ENCODE data around the gene GRK5. TPM values are rescaled to one million over a fixed set of nuclear protein-coding genes. Genes with fewer than 3 reads are reported as not detected.

The GRK5 gene
- total and polyA plus RNA-seq, 9 of the 15 experiments (the other 6 are each of a cell fraction or from before 2014, with no cell fraction given) = 0.46 to 0.83 (median 0.67) TPM; not detected in 2

DNA sequence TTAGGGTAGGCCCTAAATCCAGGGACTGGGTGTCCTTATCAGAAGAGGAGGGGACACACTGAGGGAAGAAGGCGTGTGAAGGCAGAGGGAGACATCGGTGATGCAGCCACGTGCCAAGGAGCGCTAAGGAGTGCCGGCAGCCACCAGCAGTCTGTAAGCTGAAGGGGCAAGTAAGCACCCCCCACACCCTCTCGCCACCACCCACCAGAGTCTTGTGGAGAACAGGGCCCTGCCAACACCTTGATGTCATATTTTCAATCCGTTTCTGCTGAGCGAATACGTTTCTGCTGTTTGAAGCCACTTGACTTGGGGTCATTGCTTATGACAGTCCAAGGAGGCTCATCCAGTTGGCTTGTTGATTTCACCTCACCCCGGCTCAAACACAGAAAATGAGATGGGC, 297.3 kb downstream of the GRK5 start:
- 97% methylated on average over 9 of the region's 10 CpGs for WGBS (ENCODE audit: insufficient coverage, low coverage, missing lambda C conversion rate)
- DNase-seq (ENCODE audit: extremely low read depth in 1 of 4, low spot score in 3 of 4) (no peak), FAIRE-seq (no peak), ATAC-seq (no peak)
- Histone ChIP-seq H3K36me3 (ENCODE audit: control insufficient read depth, insufficient read depth, low read length) (peaks cover 33% of the 10 kb centered on the region; the same call in 2 of the 3 replicates), H3K4me1 (replicated peaks in 1 of 2; ENCODE audit: control insufficient read depth in 2 of 2, insufficient read depth in 2 of 2, low read length in 2 of 2) (no peaks in the 10 kb centered on the region; a peak in 1 of 5 replicates), H3K4me3 (no peak overlapping the region), H3K4me2 (ENCODE audit: insufficient read depth, low read length) (no peak overlapping the region), H3K27me3 (ENCODE audit: control insufficient read depth in 2 of 2, insufficient read depth in 2 of 2, low read length in 2 of 2) (no peaks in the 10 kb centered on the region), H3K79me2 (ENCODE audit: control insufficient read depth, insufficient read depth, low read length) (no peaks in the 10 kb centered on the region), H2AFZ (ENCODE audit: low read depth, low read length) (no peak overlapping the region), H3K27ac (ENCODE audit: extremely low read depth, low read depth, low read length) (no peak overlapping the region), H3K9me1 (ENCODE audit: control insufficient read depth, insufficient read depth, low read length) (no peaks in the 10 kb centered on the region), H3K9me3 (replicated peaks; ENCODE audit: control insufficient read depth, insufficient read depth, low read depth, low read length) (no peaks in the 10 kb centered on the region), H3K9ac (ENCODE audit: insufficient read depth in 1 of 2, low read depth in 2 of 2, low read length in 2 of 2) (no peak overlapping the region), H4K20me1 (replicated peaks; ENCODE audit: control insufficient read depth, insufficient read depth, low read length) (no peaks in the 10 kb centered on the region)
- in situ Hi-C loops (cut with MboI) = no loop called here
- intact Hi-C loops (cut with micrococcal nuclease) = no loop called here
- POLR2A ChIA-PET = interaction anchor here (0.7 kb wide), 1 partner anchor 14 kb away, joined by 3 read pairs; no protein-coding TSS in a partner anchor
- CTCF ChIA-PET (ENCODE audit: low intra/inter-chr PET ratio) = no interaction called here
- BruUV-seq (replicated peaks) = no TSS peak
- TF ChIP-seq EZH2 (IDR thresholded peaks at IDR 0.05; ENCODE audit: borderline replicate concordance, low read depth, low read length) = no peak
- TF ChIP-seq, protein P1, sequence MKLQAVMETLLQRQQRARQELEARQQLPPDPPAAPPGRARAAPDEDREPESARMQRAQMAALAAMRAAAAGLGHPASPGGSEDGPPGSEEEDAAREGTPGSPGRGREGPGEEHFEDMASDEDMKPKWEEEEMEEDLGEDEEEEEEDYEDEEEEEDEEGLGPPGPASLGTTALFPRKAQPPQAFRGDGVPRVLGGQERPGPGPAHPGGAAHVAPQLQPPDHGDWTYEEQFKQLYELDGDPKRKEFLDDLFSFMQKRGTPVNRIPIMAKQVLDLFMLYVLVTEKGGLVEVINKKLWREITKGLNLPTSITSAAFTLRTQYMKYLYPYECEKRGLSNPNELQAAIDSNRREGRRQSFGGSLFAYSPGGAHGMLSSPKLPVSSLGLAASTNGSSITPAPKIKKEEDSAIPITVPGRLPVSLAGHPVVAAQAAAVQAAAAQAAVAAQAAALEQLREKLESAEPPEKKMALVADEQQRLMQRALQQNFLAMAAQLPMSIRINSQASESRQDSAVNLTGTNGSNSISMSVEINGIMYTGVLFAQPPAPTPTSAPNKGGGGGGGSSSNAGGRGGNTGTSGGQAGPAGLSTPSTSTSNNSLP (IDR thresholded peaks at IDR 0.05; ENCODE audit: borderline replicate concordance, low read depth, low read length) = no peak
- no peak for TF ChIP-seq POLR2B (IDR thresholded peaks at IDR 0.05; ENCODE audit: low read depth, partially characterized antibody)
- TF ChIP-seq ZNF57 (CRISPR knock-in tag; IDR thresholded peaks at IDR 0.05) = no peak
- no peak for TF ChIP-seq HNRNPLL (IDR thresholded peaks at IDR 0.05; ENCODE audit: low read depth, low read length, poor library complexity, severe bottlenecking)
- TF ChIP-seq LEF1 (IDR thresholded peaks at IDR 0.05) = no peak
- TF ChIP-seq KDM4B (IDR thresholded peaks at IDR 0.05; ENCODE audit: borderline replicate concordance in 2 of 2, low read depth in 1 of 2) = no peak
- no peak for TF ChIP-seq POLR2AphosphoS2 (IDR thresholded peaks at IDR 0.05; ENCODE audit: low read length)
- TF ChIP-seq, protein P2, sequence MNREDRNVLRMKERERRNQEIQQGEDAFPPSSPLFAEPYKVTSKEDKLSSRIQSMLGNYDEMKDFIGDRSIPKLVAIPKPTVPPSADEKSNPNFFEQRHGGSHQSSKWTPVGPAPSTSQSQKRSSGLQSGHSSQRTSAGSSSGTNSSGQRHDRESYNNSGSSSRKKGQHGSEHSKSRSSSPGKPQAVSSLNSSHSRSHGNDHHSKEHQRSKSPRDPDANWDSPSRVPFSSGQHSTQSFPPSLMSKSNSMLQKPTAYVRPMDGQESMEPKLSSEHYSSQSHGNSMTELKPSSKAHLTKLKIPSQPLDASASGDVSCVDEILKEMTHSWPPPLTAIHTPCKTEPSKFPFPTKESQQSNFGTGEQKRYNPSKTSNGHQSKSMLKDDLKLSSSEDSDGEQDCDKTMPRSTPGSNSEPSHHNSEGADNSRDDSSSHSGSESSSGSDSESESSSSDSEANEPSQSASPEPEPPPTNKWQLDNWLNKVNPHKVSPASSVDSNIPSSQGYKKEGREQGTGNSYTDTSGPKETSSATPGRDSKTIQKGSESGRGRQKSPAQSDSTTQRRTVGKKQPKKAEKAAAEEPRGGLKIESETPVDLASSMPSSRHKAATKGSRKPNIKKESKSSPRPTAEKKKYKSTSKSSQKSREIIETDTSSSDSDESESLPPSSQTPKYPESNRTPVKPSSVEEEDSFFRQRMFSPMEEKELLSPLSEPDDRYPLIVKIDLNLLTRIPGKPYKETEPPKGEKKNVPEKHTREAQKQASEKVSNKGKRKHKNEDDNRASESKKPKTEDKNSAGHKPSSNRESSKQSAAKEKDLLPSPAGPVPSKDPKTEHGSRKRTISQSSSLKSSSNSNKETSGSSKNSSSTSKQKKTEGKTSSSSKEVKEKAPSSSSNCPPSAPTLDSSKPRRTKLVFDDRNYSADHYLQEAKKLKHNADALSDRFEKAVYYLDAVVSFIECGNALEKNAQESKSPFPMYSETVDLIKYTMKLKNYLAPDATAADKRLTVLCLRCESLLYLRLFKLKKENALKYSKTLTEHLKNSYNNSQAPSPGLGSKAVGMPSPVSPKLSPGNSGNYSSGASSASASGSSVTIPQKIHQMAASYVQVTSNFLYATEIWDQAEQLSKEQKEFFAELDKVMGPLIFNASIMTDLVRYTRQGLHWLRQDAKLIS (CRISPR knock-in tag; IDR thresholded peaks at IDR 0.05) = no peak
- no peak for TF ChIP-seq MAZ (CRISPR knock-in tag; conservative IDR thresholded peaks at IDR 0.05 in 1 of 2, IDR thresholded peaks at IDR 0.05 in 1 of 2)
- no peak for TF ChIP-seq DIDO1 (tag; IDR thresholded peaks at IDR 0.05; ENCODE audit: low read depth)
- TF ChIP-seq KAT2B (IDR thresholded peaks at IDR 0.05; ENCODE audit: low read depth, low read length) = no peak
- no peak for TF ChIP-seq SETDB1 (IDR thresholded peaks at IDR 0.05; ENCODE audit: low read length)
- TF ChIP-seq SNRNP70 (optimal IDR thresholded peaks at IDR 0.05; ENCODE audit: low read depth, low read length) = no peak
- no peak for TF ChIP-seq SAP30 (IDR thresholded peaks at IDR 0.05; ENCODE audit: borderline replicate concordance, insufficient read depth, low read depth, low read length, poor library complexity, severe bottlenecking)
- no peak for TF ChIP-seq SMAD1 (IDR thresholded peaks at IDR 0.05; ENCODE audit: low read depth, low read length, partially characterized antibody)

Measured in K562 (cell line).